Suprapubic skin (tissue), 4 donors: Measurements from ENCODE around the gene C13orf46.

Source experiments
- EP300 ChIP-seq: sonication (generic); formaldehyde crosslinking; IDR thresholded peaks from one replicate; pipeline ENCODE4 v1.6.1; 2017; ENCODE audit warnings: antibody characterized with exemption
- POLR2AphosphoS5 ChIP-seq, 3 donors: sonication (generic); formaldehyde crosslinking; IDR thresholded peaks; one replicate each; pipeline ENCODE4 v1.6.1; 2017; ENCODE audit warnings: antibody characterized with exemption in 3 of 3

DNA sequence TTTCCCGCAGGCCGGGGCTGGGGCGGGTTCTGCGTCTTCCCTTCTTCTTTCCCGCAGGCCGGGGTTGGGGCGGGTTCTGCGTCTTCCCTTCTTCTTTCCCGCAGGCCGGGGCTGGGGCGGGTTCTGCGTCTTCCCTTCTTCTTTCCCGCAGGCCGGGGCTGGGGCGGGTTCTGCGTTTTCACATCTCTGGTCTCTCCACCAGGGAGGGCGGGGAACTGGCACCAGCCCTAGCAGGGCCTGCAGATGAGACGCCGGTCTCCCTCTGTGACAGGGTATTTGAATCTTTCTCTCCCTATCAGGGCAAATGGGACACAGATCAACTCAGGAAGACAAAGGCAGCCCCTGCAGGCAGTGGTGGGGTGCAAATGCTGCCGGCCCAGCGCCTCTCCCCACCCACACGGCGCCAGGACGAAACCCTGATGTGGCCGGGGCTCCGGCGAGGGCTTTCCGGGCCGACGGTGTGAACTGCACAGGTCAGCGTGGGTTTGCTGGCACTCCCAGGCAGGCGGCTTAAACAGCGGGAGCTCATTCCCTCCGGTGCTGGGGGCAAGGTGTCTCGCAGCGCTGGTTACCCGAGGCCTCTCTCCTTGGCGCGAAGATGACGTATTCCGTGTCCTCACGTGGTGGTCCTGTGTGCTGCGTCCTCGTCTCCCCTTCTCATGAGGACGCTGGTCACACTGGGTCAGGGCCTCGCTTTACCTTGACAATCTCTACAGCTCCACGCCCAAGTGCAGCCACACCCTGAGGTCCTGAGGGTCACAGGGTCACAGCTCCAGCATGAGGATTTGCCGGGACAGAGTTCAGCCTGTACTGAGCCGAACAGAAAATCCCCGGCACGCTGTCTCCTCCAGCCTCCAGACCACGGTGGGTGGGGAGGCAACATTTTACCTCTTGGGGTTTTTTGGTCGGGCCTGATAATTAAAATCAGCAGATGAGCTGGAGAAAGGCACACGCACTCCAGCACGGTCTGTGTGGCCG lies 717 bp upstream of the C13orf46 start:
- TF ChIP-seq POLR2AphosphoS5 (IDR thresholded peaks at IDR 0.05), result no peak
- TF ChIP-seq EP300, result no peak
